HepG2 (cell line): ENCODE measurements around the gene KSR1. TPM values are rescaled to one million over a fixed set of nuclear protein-coding genes. Genes with fewer than 3 reads are reported as not detected.

Source experiments
- ATM ChIP-seq: fragments of 450-650 bp; IDR thresholded peaks from 2 replicates; pipeline ENCODE4 v1.7.1; 2017; ENCODE audit warnings: mild to moderate bottlenecking, borderline replicate concordance
- CENPX ChIP-seq: sonication (generic); formaldehyde crosslinking; IDR thresholded peaks from 2 replicates; pipeline ENCODE4 v1.9.0; 2021; ENCODE audit warnings: mild to moderate bottlenecking, missing genetic modification reagents, moderate library complexity
- HMG20A ChIP-seq: IDR thresholded peaks from 2 replicates; pipeline ENCODE4 v1.6.1; 2016; ENCODE audit warnings: borderline replicate concordance
- KLF9 ChIP-seq: IDR thresholded peaks from 2 replicates; pipeline ENCODE4 v1.6.1; 2016; ENCODE audit warnings: low read depth
- MED8 ChIP-seq: sonication (generic); formaldehyde crosslinking; IDR thresholded peaks from 2 replicates; pipeline ENCODE4 v1.8.1; 2023; ENCODE audit warnings: mild to moderate bottlenecking, missing genetic modification reagents; ENCODE audit not compliant: insufficient replicate concordance
- RORA ChIP-seq: sonication (generic); formaldehyde crosslinking; IDR thresholded peaks from 2 replicates; pipeline ENCODE4 v1.5.0; 2020; ENCODE audit warnings: mild to moderate bottlenecking, missing genetic modification reagents, moderate library complexity
- SMAD1 ChIP-seq: sonication (generic); formaldehyde crosslinking; IDR thresholded peaks from 2 replicates; pipeline ENCODE4 v1.4.0; 2020; ENCODE audit warnings: missing genetic modification reagents, low read depth, mild to moderate bottlenecking, borderline replicate concordance
- SP2 ChIP-seq: sonication (generic); formaldehyde crosslinking; IDR thresholded peaks from 2 replicates; pipeline ENCODE4 v1.5.1; 2020; ENCODE audit warnings: mild to moderate bottlenecking, missing genetic modification reagents
- SRSF9 ChIP-seq: fragments of 200-400 bp; formaldehyde crosslinking; IDR thresholded peaks from 2 replicates; pipeline ENCODE4 v1.6.1; 2018; ENCODE audit warnings: borderline replicate concordance, mild to moderate bottlenecking, low read depth, low read length; ENCODE audit not compliant: insufficient read depth, poor library complexity, severe bottlenecking
- STAT5B ChIP-seq: sonication (generic); formaldehyde crosslinking; IDR thresholded peaks from 2 replicates; pipeline ENCODE4 v1.4.0; 2020; ENCODE audit warnings: missing genetic modification reagents
- ZBTB42 ChIP-seq: sonication (generic); formaldehyde crosslinking; IDR thresholded peaks from 2 replicates; pipeline ENCODE4 v1.5.0; 2020; ENCODE audit warnings: mild to moderate bottlenecking, missing genetic modification reagents
- ZFY ChIP-seq: sonication (generic); formaldehyde crosslinking; IDR thresholded peaks from 2 replicates; pipeline ENCODE4 v1.4.0; 2020; ENCODE audit warnings: missing genetic modification reagents
- ZNF713 ChIP-seq: sonication (generic); formaldehyde crosslinking; IDR thresholded peaks from 2 replicates; pipeline ENCODE4 v1.4.0; 2020; ENCODE audit warnings: mild to moderate bottlenecking, missing genetic modification reagents
- polyA plus RNA-seq, 8 experiments: library from polyadenylated mRNA; depleted of rRNA in 3 of 8; stranded (reverse) in 7 of 8; unstranded in 1 of 8; fragments of >200 nt; fragmentation: Illumina TruSeq in 4 of 8; extraction: Trizol in 4 of 8; gene quantifications; 2 replicates each; pipeline versions ENCODE4 v1.2.1 to v1.2.3, GENCODE V29; 2011 to 2016; ENCODE audit warnings: low read depth in 4 of 8, missing spikeins in 1 of 8, mixed read lengths in 1 of 8; ENCODE audit not compliant: insufficient read depth in 1 of 8
- total RNA-seq, 5 experiments: library from RNA; depleted of rRNA; stranded (reverse); fragments of >200 nt; fragmentation: Illumina TruSeq; extraction: Trizol; gene quantifications; 2 replicates each; pipeline ENCODE4 v1.2.3, GENCODE V29; 2016; ENCODE audit warnings: low read depth in 1 of 5
- TF ChIP-seq, protein P1 (sequence below): sonication (generic); formaldehyde crosslinking; IDR thresholded peaks from 2 replicates; pipeline ENCODE4 v1.5.1; 2020; ENCODE audit warnings: mild to moderate bottlenecking, missing genetic modification reagents
- TF ChIP-seq, protein P2 (sequence below): sonication (generic); formaldehyde crosslinking; IDR thresholded peaks from 2 replicates; pipeline ENCODE4 v1.4.0; 2020; ENCODE audit warnings: mild to moderate bottlenecking, missing genetic modification reagents
- TF ChIP-seq, protein P3 (sequence below): sonication (generic); formaldehyde crosslinking; IDR thresholded peaks from 2 replicates; pipeline ENCODE4 v1.4.0; 2020; ENCODE audit warnings: missing genetic modification reagents
- TF ChIP-seq, protein P4 (sequence below): sonication (generic); formaldehyde crosslinking; IDR thresholded peaks from 2 replicates; pipeline ENCODE4 v1.4.0; 2020; ENCODE audit warnings: missing genetic modification reagents, mild to moderate bottlenecking, borderline replicate concordance
- TF ChIP-seq, protein P5 (sequence below): sonication (generic); formaldehyde crosslinking; IDR thresholded peaks from 2 replicates; pipeline ENCODE4 v1.9.0; 2022; ENCODE audit warnings: missing genetic modification reagents, mild to moderate bottlenecking, borderline replicate concordance

KSR1 gene
- total and polyA plus RNA-seq, 2 of the 13 experiments (the other 11 are each of a cell fraction or from before 2014, with no cell fraction given) = 10.1 to 16.6 TPM

DNA sequence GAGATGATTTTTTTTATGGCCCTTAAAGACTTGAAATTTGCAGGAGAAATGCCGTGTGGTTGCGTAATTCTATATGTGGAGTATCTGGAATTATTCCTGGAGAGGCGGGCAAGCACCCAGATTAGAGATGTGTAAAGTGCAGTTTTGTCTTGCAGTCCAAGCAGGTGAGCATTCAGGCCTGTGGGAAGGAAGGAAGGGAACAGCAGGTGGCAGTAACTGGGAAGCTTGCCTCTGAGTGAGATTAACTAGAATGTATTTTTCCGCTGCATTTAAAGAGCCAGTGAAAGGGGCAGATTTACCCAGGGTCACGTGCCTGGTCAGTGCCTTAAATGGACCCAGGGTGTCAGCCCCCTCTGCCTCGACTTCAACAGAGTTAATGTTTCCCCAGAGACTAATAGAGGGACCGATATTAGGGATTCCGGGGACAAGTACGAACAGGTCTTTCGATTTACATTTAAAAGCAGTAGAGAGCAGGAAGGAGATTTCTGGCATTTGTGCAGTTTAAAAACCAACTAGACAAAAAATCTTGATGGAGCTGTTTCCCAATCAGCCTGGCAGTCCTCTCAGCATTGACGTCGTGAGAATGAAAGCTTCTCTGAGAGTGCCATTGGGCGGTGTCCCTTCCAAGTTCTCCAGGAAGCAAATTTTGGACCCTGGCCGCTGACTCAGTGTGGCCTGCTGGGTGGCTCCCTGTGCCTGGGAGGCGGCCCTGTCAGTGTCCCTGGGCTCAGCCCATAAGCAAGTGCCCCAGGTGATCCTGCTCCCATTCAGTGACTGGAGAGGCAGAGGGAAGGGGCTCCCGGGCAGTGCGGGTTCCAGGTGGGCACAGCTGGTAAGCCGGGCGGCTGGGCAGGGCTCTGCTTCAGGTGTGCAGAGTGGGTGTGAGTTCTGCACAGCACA is 38.2 kb downstream of the KSR1 start (continued):
- TF ChIP-seq RORA (CRISPR knock-in tag) (no peak), ZBTB42 (CRISPR knock-in tag) (no peak), SRSF9 (no peak), HMG20A (CRISPR knock-in tag) (no peak), ATM (no peak), ZFY (CRISPR knock-in tag) (peak; percentile 40; the same call in 1 of the 2 replicates), SP2 (no peak), MED8 (CRISPR knock-in tag) (no peak), SMAD1 (0 out of 2 replicates have a peak, but pooled peaks have one; percentile 23), KLF9 (CRISPR knock-in tag) (peak; percentile 50; the same call in 1 of the 2 replicates), ZNF713 (CRISPR knock-in tag) (no peak), CENPX (CRISPR knock-in tag) (no peak), STAT5B (CRISPR knock-in tag) (no peak)
- TF ChIP-seq, protein P1, sequence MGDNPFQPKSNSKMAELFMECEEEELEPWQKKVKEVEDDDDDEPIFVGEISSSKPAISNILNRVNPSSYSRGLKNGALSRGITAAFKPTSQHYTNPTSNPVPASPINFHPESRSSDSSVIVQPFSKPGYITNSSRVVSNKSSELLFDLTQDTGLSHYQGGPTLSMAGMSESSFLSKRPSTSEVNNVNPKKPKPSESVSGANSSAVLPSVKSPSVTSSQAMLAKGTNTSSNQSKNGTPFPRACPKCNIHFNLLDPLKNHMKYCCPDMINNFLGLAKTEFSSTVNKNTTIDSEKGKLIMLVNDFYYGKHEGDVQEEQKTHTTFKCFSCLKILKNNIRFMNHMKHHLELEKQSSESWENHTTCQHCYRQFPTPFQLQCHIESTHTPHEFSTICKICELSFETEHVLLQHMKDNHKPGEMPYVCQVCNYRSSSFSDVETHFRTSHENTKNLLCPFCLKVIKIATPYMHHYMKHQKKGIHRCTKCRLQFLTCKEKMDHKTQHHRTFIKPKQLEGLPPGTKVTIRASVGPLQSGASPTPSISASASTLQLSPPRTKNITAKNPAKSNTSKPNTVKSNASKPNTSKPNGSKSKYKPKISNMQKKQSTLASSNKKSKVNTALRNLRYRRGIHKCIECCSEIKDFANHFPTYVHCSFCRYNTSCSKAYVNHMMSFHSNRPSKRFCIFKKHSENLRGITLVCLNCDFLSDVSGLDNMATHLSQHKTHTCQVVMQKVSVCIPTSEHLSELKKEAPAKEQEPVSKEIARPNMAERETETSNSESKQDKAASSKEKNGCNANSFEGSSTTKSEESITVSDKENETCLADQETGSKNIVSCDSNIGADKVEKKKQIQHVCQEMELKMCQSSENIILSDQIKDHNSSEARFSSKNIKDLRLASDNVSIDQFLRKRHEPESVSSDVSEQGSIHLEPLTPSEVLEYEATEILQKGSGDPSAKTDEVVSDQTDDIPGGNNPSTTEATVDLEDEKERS (CRISPR knock-in tag) = 0 out of 2 replicates have a peak, but pooled peaks have one; percentile 35
- TF ChIP-seq, protein P2, sequence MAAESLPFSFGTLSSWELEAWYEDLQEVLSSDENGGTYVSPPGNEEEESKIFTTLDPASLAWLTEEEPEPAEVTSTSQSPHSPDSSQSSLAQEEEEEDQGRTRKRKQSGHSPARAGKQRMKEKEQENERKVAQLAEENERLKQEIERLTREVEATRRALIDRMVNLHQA (CRISPR knock-in tag) = no peak
- TF ChIP-seq, protein P3, sequence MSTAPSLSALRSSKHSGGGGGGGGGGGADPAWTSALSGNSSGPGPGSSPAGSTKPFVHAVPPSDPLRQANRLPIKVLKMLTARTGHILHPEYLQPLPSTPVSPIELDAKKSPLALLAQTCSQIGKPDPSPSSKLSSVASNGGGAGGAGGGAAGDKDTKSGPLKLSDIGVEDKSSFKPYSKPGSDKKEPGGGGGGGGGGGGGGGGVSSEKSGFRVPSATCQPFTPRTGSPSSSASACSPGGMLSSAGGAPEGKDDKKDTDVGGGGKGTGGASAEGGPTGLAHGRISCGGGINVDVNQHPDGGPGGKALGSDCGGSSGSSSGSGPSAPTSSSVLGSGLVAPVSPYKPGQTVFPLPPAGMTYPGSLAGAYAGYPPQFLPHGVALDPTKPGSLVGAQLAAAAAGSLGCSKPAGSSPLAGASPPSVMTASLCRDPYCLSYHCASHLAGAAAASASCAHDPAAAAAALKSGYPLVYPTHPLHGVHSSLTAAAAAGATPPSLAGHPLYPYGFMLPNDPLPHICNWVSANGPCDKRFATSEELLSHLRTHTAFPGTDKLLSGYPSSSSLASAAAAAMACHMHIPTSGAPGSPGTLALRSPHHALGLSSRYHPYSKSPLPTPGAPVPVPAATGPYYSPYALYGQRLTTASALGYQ = no peak
- TF ChIP-seq, protein P4, sequence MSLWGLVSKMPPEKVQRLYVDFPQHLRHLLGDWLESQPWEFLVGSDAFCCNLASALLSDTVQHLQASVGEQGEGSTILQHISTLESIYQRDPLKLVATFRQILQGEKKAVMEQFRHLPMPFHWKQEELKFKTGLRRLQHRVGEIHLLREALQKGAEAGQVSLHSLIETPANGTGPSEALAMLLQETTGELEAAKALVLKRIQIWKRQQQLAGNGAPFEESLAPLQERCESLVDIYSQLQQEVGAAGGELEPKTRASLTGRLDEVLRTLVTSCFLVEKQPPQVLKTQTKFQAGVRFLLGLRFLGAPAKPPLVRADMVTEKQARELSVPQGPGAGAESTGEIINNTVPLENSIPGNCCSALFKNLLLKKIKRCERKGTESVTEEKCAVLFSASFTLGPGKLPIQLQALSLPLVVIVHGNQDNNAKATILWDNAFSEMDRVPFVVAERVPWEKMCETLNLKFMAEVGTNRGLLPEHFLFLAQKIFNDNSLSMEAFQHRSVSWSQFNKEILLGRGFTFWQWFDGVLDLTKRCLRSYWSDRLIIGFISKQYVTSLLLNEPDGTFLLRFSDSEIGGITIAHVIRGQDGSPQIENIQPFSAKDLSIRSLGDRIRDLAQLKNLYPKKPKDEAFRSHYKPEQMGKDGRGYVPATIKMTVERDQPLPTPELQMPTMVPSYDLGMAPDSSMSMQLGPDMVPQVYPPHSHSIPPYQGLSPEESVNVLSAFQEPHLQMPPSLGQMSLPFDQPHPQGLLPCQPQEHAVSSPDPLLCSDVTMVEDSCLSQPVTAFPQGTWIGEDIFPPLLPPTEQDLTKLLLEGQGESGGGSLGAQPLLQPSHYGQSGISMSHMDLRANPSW = no peak
- TF ChIP-seq, protein P5, sequence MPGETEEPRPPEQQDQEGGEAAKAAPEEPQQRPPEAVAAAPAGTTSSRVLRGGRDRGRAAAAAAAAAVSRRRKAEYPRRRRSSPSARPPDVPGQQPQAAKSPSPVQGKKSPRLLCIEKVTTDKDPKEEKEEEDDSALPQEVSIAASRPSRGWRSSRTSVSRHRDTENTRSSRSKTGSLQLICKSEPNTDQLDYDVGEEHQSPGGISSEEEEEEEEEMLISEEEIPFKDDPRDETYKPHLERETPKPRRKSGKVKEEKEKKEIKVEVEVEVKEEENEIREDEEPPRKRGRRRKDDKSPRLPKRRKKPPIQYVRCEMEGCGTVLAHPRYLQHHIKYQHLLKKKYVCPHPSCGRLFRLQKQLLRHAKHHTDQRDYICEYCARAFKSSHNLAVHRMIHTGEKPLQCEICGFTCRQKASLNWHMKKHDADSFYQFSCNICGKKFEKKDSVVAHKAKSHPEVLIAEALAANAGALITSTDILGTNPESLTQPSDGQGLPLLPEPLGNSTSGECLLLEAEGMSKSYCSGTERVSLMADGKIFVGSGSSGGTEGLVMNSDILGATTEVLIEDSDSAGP (CRISPR knock-in tag) = peak; percentile 69
